Caki2 (cell line): ENCODE results near the gene PLEKHG2. TPM values are rescaled to one million over a fixed set of nuclear protein-coding genes. Genes with fewer than 3 reads are reported as not detected.

Experiments used
- DNase-seq: peaks from one replicate; pipeline ENCODE4 v3.0.0-alpha.2; 2015; ENCODE audit warnings: low read depth
- in situ Hi-C: cut with HindIII; loops from 2 replicates; pipeline ENCODE4 v1.10.0; 2016; ENCODE audit warnings: low sequenced_read_pairs, low pct_unique_long_range_greater_than_20kb, mixed read lengths
- total RNA-seq: library from RNA; depleted of rRNA; stranded (reverse); fragments of >200 nt; shearing (Covaris generic); gene quantifications from 2 replicates; pipeline ENCODE4 v1.2.3, GENCODE V29; 2014; ENCODE audit warnings: low replicate concordance

PLEKHG2 gene
- total RNA-seq, 1 experiment from 2014 or later = 5.1 TPM

- in situ Hi-C loops = no loop called here
- DNase-seq = no peak
Measured at GRCh38 chr19:39413272-39413910, 922 bp downstream of the PLEKHG2 start.

GRCh38 chr19:39413911-39414608, 1.6 kb downstream of the PLEKHG2 start:
- DNase-seq = no peak

GRCh38 chr19:39415111-39416046, 2.9 kb downstream of the PLEKHG2 start:
- in situ Hi-C loops = no loop called here
- no peak for DNase-seq

More at GRCh38 chr19:39413911-39414608, 1.6 kb downstream of the PLEKHG2 start:
- in situ Hi-C loops = no loop called here

GRCh38 chr19:39416152-39417120, 4.0 kb downstream of the PLEKHG2 start:
- no peak for DNase-seq
- in situ Hi-C loops = no loop called here

- in situ Hi-C loops = no loop called here
- no peak for DNase-seq
Measured at GRCh38 chr19:39417463-39418181, 5.2 kb downstream of the PLEKHG2 start.

- DNase-seq = no peak
- in situ Hi-C loops = no loop called here
Measured at GRCh38 chr19:39419003-39419402, 6.5 kb downstream of the PLEKHG2 start.

- DNase-seq = no peak
- in situ Hi-C loops = no loop called here
Measured at GRCh38 chr19:39420769-39421168, 8.3 kb downstream of the PLEKHG2 start.

- DNase-seq = no peak
- in situ Hi-C loops = no loop called here
Measured at GRCh38 chr19:39422020-39422419, 9.6 kb downstream of the PLEKHG2 start.

GRCh38 chr19:39423258-39424086, 11.0 kb downstream of the PLEKHG2 start:
- DNase-seq = no peak

GRCh38 chr19:39424934-39425333, 12.5 kb downstream of the PLEKHG2 start:
- in situ Hi-C loops = no loop called here
- DNase-seq = no peak

More at GRCh38 chr19:39423258-39424086, 11.0 kb downstream of the PLEKHG2 start:
- in situ Hi-C loops = no loop called here

- DNase-seq = no peak
- in situ Hi-C loops = no loop called here
Measured at GRCh38 chr19:39425744-39426143, 13.3 kb downstream of the PLEKHG2 start.

- DNase-seq = no peak
- in situ Hi-C loops = no loop called here
Measured at GRCh38 chr19:39426170-39426569, 13.7 kb downstream of the PLEKHG2 start.

GRCh38 chr19:39427707-39428106, 15.2 kb downstream of the PLEKHG2 start:
- in situ Hi-C loops = no loop called here
- no peak for DNase-seq

- peak; percentile 77 for DNase-seq
- in situ Hi-C loops = no loop called here
Measured at GRCh38 chr19:39428283-39429112, 16.0 kb downstream of the PLEKHG2 start.

GRCh38 chr19:39430675-39431593, 18.5 kb downstream of the PLEKHG2 start:
- in situ Hi-C loops = no loop called here
- DNase-seq = peak; percentile 98
